ENCODE data around the gene PAPSS1. TPM values are rescaled to one million over a fixed set of nuclear protein-coding genes. Genes with fewer than 3 reads are reported as not detected.

PAPSS1 gene
- total and polyA plus RNA-seq, 3 donors from 2014 or later, result 32.8 to 42.4 (median 33.6) TPM

DNA sequence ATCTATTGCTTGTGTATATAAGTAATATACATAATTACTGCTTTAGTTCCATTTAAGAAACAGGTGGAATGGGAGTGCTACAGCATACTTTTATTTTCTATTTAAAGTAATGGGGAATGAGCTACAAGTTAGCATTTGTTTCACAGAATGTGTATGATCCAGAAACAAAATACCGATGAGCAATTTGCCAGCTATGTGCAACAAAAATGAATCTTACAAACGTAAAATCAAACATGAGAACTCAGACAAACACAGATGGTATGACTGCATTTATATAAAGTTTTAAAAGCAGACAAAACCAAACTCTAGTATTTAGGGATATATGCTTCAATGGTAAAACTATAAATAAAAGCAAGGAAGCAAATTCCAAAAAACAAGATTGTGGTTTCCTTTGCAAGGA is 141.7 kb downstream of the PAPSS1 start:
- no peak for DNase-seq
- Histone ChIP-seq H3K4me1 (no peaks in the 10 kb centered on the region), H3K27me3 (no peaks in the 10 kb centered on the region), H3K4me3 (no peak overlapping the region), H3K36me3 (ENCODE audit: low read depth, missing control alignments) (no peaks in the 10 kb centered on the region), H3K27ac (no peak overlapping the region), H3K9me3 (no peaks in the 10 kb centered on the region)
- 83% methylated on average over 2 of the region's 2 CpGs for WGBS, 2 donors
- intact Hi-C loops (cut with DNase I; ENCODE audit: low total_unique reads), result no loop called here
- no peak for TF ChIP-seq POLR2A (IDR thresholded peaks at IDR 0.05)
- TF ChIP-seq, protein P1, sequence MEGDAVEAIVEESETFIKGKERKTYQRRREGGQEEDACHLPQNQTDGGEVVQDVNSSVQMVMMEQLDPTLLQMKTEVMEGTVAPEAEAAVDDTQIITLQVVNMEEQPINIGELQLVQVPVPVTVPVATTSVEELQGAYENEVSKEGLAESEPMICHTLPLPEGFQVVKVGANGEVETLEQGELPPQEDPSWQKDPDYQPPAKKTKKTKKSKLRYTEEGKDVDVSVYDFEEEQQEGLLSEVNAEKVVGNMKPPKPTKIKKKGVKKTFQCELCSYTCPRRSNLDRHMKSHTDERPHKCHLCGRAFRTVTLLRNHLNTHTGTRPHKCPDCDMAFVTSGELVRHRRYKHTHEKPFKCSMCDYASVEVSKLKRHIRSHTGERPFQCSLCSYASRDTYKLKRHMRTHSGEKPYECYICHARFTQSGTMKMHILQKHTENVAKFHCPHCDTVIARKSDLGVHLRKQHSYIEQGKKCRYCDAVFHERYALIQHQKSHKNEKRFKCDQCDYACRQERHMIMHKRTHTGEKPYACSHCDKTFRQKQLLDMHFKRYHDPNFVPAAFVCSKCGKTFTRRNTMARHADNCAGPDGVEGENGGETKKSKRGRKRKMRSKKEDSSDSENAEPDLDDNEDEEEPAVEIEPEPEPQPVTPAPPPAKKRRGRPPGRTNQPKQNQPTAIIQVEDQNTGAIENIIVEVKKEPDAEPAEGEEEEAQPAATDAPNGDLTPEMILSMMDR (IDR thresholded peaks at IDR 0.05), result no peak

- WGBS, 2 donors, result 84 to 89% methylated on average over 3 of the region's 3 CpGs
- H3K9me3 ChIP-seq, result no peaks in the 10 kb centered on the region
Observed at GRCh38 chr4:107577743-107578142, 142.3 kb downstream of the PAPSS1 start.

DNA sequence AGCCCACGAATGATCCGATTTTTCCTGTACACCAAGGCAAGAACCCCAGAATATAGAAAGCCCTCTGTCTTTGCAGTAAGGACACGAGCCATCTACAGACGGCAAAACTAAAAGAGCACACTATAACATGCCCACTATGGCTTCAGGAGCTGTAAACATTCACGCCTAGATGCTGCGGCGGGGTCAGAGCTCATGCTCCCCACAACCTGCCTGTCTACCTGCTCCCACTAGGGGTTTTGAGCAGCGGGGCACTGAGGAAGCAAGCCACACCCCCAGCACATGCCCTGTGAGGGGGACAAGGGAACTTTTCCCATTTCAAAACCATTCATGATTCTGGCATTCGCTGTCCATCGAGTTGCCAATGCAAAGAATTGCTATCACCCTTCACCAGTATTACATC is 144.8 kb downstream of the PAPSS1 start:
- DNase-seq, result no peak
- Histone ChIP-seq H3K27me3 (no peaks in the 10 kb centered on the region), H3K36me3 (ENCODE audit: low read depth, missing control alignments) (no peaks in the 10 kb centered on the region), H3K9me3 (no peaks in the 10 kb centered on the region), H3K27ac (no peak overlapping the region), H3K4me3 (no peak overlapping the region), H3K4me1 (no peaks in the 10 kb centered on the region)
- no peak for TF ChIP-seq POLR2A (IDR thresholded peaks at IDR 0.05)
- TF ChIP-seq, protein P1 (IDR thresholded peaks at IDR 0.05), result no peak
- 74 to 76% methylated on average over 10 of the region's 10 CpGs for WGBS, 2 donors
- intact Hi-C loops (cut with DNase I; ENCODE audit: low total_unique reads), result no loop called here

More at GRCh38 chr4:107577743-107578142, 142.3 kb downstream of the PAPSS1 start:
- Histone ChIP-seq H3K4me3 (no peak overlapping the region), H3K36me3 (ENCODE audit: low read depth, missing control alignments) (no peaks in the 10 kb centered on the region), H3K27ac (no peak overlapping the region), H3K4me1 (no peaks in the 10 kb centered on the region), H3K27me3 (no peaks in the 10 kb centered on the region)
- DNase-seq, result no peak
- TF ChIP-seq, protein P1 (IDR thresholded peaks at IDR 0.05), result no peak
- no peak for TF ChIP-seq POLR2A (IDR thresholded peaks at IDR 0.05)
- intact Hi-C loops (cut with DNase I; ENCODE audit: low total_unique reads), result no loop called here

GRCh38 chr4:107572281-107572680 is 147.8 kb downstream of the PAPSS1 start:
- Histone ChIP-seq H3K9me3 (no peaks in the 10 kb centered on the region), H3K27me3 (no peaks in the 10 kb centered on the region), H3K36me3 (ENCODE audit: low read depth, missing control alignments) (no peaks in the 10 kb centered on the region), H3K4me3 (no peak overlapping the region), H3K27ac (no peak overlapping the region), H3K4me1 (no peaks in the 10 kb centered on the region)
- intact Hi-C loops (cut with DNase I; ENCODE audit: low total_unique reads), result no loop called here
- WGBS, 2 donors, result 84% methylated on average over 2 of the region's 2 CpGs
- DNase-seq, result no peak
- TF ChIP-seq, protein P1 (IDR thresholded peaks at IDR 0.05), result no peak
- TF ChIP-seq POLR2A (IDR thresholded peaks at IDR 0.05), result no peak

GRCh38 chr4:107570952-107571351 is 149.1 kb downstream of the PAPSS1 start:
- Histone ChIP-seq H3K36me3 (ENCODE audit: low read depth, missing control alignments) (no peaks in the 10 kb centered on the region), H3K9me3 (no peaks in the 10 kb centered on the region), H3K4me1 (no peaks in the 10 kb centered on the region), H3K4me3 (no peak overlapping the region), H3K27ac (no peak overlapping the region), H3K27me3 (no peaks in the 10 kb centered on the region)
- TF ChIP-seq, protein P1 (IDR thresholded peaks at IDR 0.05), result no peak
- no peak for TF ChIP-seq POLR2A (IDR thresholded peaks at IDR 0.05)
- WGBS, 2 donors, result 44 to 45% methylated on average over 2 of the region's 2 CpGs
- intact Hi-C loops (cut with DNase I; ENCODE audit: low total_unique reads), result no loop called here
- DNase-seq, result no peak
